ENCODE results near the gene CAV2.

The CAV2 gene

DNA sequence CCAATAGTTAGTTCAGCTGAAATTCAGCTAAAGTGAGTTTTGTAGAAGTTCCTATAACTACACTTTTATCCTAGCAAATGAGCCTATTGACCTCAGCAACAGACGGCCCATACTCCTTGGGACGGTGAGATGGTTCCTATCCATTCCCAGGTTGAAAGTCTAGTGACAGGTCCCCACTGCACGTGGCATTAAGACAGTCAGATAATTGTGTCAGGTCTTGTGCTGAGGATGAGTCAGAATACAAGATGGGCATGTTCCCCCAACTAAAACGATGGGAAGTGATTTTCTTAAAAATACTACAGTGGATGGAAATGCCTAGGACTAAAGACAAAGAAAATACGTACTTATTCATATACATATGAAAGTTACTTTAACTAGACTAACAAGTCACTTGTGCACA lies 27.4 kb downstream of the CAV2 start:
- no peak for DNase-seq (ENCODE audit: low read depth)
- peak overlapping the region; percentile 78 for H3K4me3 ChIP-seq (replicated peaks; ENCODE audit: low read depth, low read length)
- TF ChIP-seq CTCF (IDR thresholded peaks at IDR 0.05; ENCODE audit: low read length, missing control alignments) = no peak

DNA sequence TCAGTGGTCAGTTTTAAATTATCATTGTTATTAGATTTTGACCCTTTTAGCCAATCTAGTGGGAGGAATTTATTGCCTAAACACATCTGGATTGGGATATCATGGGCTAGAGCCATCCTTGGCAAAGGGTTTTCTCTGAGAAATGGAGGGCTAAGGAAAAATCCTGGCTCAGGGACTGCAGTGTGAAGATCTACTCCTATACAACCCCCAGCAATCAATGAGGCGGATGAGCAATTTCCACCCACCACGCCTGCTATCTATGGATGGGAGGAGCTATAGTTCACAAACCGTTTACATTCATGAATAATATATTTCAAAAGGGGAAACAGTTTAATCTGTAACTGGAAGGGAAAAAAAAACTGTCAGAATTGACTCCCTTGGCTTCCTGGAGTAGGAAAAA lies 28.0 kb downstream of the CAV2 start:
- TF ChIP-seq CTCF (IDR thresholded peaks at IDR 0.05; ENCODE audit: low read length, missing control alignments) = no peak
- H3K4me3 ChIP-seq (replicated peaks; ENCODE audit: low read depth, low read length) = peak overlapping the region; percentile 78
- DNase-seq (ENCODE audit: low read depth) = peak; percentile 27

GRCh38 chr7:116528008-116528789 lies 28.7 kb downstream of the CAV2 start:
- TF ChIP-seq CTCF (IDR thresholded peaks at IDR 0.05; ENCODE audit: low read length, missing control alignments) = no peak
- peak; percentile 96 for DNase-seq (ENCODE audit: low read depth)
- H3K4me3 ChIP-seq (replicated peaks; ENCODE audit: low read depth, low read length) = peak overlapping the region; percentile 78

DNA sequence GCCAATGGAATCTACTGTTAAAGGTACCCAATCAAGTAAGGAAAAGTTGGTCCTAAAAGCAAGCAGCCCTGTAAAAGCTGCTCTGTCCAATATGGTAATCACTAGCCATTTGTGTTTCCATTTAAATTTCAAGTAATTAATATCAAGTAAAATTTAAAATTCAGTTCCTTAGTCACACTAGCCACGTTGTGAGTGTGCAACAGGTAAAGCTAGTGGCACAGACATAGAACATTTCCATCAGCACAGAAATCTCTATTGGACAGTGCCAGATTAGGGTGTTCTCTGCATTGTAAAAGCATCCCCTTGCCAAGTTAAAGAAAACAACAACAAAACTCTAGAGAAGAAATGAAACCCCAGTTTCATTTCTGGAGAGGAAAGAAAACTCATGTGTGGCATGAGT lies 29.7 kb downstream of the CAV2 start:
- no peak overlapping the region for H3K4me3 ChIP-seq (replicated peaks; ENCODE audit: low read depth, low read length)
- DNase-seq (ENCODE audit: low read depth) = no peak
- no peak for TF ChIP-seq CTCF (IDR thresholded peaks at IDR 0.05; ENCODE audit: low read length, missing control alignments)

DNA sequence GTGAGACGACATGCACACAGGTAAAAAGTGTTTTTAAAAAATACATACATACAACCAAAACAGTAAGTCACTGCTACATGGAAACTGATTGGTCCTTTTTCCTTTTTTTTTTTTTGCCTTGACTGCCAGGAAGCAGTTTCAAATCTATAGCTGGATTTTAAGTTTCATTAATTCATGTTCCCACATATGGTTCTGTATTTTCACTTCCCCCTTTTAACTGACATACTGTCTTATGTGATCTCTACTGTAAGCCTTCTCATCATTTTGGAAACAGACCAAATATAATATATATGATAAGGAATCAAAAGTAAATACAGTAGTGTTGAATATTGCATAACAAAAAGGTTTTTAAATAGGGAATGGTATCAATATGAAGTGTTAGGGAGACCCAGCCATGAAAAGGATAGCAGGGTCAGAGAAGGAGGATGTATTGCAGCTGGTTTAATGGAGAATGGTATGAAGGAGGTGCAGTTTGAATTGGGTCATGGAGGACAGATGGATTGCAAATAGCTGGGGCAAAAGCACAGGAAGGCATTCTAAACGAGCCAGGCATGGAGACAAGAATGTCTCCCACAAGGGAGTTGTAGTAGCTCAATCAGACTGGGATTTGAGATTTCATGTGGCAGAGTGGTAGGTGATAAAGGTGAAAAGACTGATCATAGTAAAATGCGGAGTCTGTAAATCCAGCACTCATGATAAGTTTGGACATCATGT lies 30.7 kb downstream of the CAV2 start:
- no peak for DNase-seq (ENCODE audit: low read depth)
- H3K4me3 ChIP-seq (replicated peaks; ENCODE audit: low read depth, low read length) = no peak overlapping the region
- no peak for TF ChIP-seq CTCF (IDR thresholded peaks at IDR 0.05; ENCODE audit: low read length, missing control alignments)

DNA sequence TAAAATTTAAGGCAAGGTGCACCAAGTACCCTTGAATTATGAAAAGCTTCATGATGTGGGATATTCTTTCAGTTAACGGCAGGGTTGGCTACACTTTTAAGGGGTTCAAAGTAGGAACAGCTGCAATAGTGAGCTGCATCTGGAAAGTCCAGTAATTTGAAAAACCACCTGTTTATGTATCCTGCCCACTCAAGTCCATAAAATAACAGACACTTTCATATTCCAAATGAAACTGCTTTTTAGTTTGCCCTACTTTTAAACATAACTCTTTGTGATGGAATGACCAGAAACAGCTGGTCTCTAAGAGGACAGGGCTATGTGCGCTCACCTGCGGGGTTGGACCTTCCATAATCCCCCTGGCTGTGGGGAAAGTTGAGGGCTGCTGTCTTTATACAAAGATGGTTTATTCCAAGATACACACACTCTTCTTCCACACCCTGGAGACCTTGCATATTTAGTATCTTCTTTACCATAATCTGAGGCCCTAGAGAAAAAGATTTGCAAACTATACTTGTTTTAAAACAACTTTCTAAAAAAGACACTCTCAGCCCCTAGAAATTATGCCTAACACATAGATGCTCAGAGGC lies 32.7 kb downstream of the CAV2 start:
- DNase-seq (ENCODE audit: low read depth) = no peak
- H3K4me3 ChIP-seq (replicated peaks; ENCODE audit: low read depth, low read length) = no peak overlapping the region
- TF ChIP-seq CTCF (IDR thresholded peaks at IDR 0.05; ENCODE audit: low read length, missing control alignments) = no peak

Data from fibroblast of pulmonary artery (primary cell).